GM12891 (cell line): ENCODE data around the gene LPXN.

Source experiments
- DNase-seq: peaks from one replicate; pipeline ENCODE4 v3.0.0; 2011; ENCODE audit warnings: low spot score; ENCODE audit not compliant: insufficient read length
- FAIRE-seq: peaks from 2 replicates; lab custom pipeline; 2011; peaks lifted over from hg19 to GRCh38; lab: Jason Lieb, UNC
- PAX5 ChIP-seq: IDR thresholded peaks from 2 replicates; pipeline ENCODE4 v1.6.1; 2011; ENCODE audit warnings: low read length, moderate library complexity, mild to moderate bottlenecking; ENCODE audit not compliant: insufficient read depth, severe bottlenecking
- POLR2A ChIP-seq: IDR thresholded peaks from 2 replicates; pipeline ENCODE4 v1.6.1; 2011; ENCODE audit warnings: low read depth, low read length, control low read depth
- POLR2AphosphoS5 ChIP-seq: IDR thresholded peaks from 2 replicates; pipeline ENCODE4 v1.6.1; 2011; ENCODE audit warnings: low read depth, low read length, control low read depth
- POU2F2 ChIP-seq: IDR thresholded peaks from 2 replicates; pipeline ENCODE4 v1.6.1; 2011; ENCODE audit warnings: low read depth, mild to moderate bottlenecking, control low read depth, low read length, moderate library complexity
- SPI1 ChIP-seq: IDR thresholded peaks from 2 replicates; pipeline ENCODE4 v1.6.1; 2011; ENCODE audit warnings: low read depth, low read length, control low read depth
- TAF1 ChIP-seq: IDR thresholded peaks from 2 replicates; pipeline ENCODE4 v1.6.1; 2011; ENCODE audit warnings: low read depth, low read length, control low read depth

The LPXN gene

GRCh38 chr11:58487170-58487569 lies 88.5 kb downstream of the LPXN start:
- no peak for FAIRE-seq
- TF ChIP-seq PAX5 (no peak), SPI1 (no peak), TAF1 (no peak), POLR2AphosphoS5 (no peak), POU2F2 (no peak)
- DNase-seq = no peak

- no peak for TF ChIP-seq SPI1
- TF ChIP-seq POLR2AphosphoS5 = no peak
- no peak for TF ChIP-seq POU2F2
- TF ChIP-seq TAF1 = no peak
- no peak for TF ChIP-seq PAX5
- TF ChIP-seq POLR2A = no peak
- DNase-seq = no peak
These were observed 89.7 kb downstream of the LPXN start for GRCh38 chr11:58485961-58486360.

More at GRCh38 chr11:58485961-58486360, 89.7 kb downstream of the LPXN start:
- no peak for FAIRE-seq
